T-helper 1 cell treated with Interleukin-12 subunit alpha and Interleukin-12 subunit beta and Interleukin-4 antibody, amounts not matched to agents 30 ng/mL and 1 ng/mL, for 36 hours (primary cell): Measurements from ENCODE around the gene DTNA. TPM values are rescaled to one million over a fixed set of nuclear protein-coding genes. Genes with fewer than 3 reads are reported as not detected.
"Not testable (repeated sequence)": the region's sequence is repeated elsewhere in the genome, so short reads cannot be mapped to it uniquely, and the experiment has no call there.

Source experiments
- intact Hi-C: fragments of 100-400 bp; cut with micrococcal nuclease; formaldehyde crosslinking; loops from one replicate; pipeline ENCODE4 v1.15.1; 2024
- total RNA-seq: library from RNA; stranded (reverse); gene quantifications from 2 replicates; pipeline ENCODE4 v1.2.3, GENCODE V29; 2022

Gene DTNA
- total RNA-seq: 0.05 and 0.24 TPM in 2 replicates

GRCh38 chr18:34709750-34710441 is at the start of gene DTNA:
Gene DTNA, plus strand, starts transcription at chr18:34710298. Its CDS starts 45,679 bp downstream, at chr18:34755977.
- intact Hi-C loops: no loop called here

- intact Hi-C loops: no loop called here
These were observed 49.5 kb upstream of the DTNA start for GRCh38 chr18:34660572-34660971.

- intact Hi-C loops: loop anchor here (1.0 kb wide), 1 partner anchor 127 kb away; no protein-coding TSS in a partner anchor
These were observed 48.5 kb upstream of the DTNA start for GRCh38 chr18:34661464-34662087.

GRCh38 chr18:34676816-34677574 is 33.1 kb upstream of the DTNA start:
- intact Hi-C loops: no loop called here

- intact Hi-C loops: not testable (repeated sequence)
These were observed 20.3 kb upstream of the DTNA start for GRCh38 chr18:34689750-34690149.

GRCh38 chr18:34691614-34692013 is 18.5 kb upstream of the DTNA start:
- intact Hi-C loops: no loop called here

GRCh38 chr18:34694591-34695165 is 15.4 kb upstream of the DTNA start:
- intact Hi-C loops: no loop called here

- intact Hi-C loops: no loop called here
These were observed 14.8 kb upstream of the DTNA start for GRCh38 chr18:34695310-34695709.

- intact Hi-C loops: no loop called here
These were observed 13.4 kb upstream of the DTNA start for GRCh38 chr18:34696671-34697070.

GRCh38 chr18:34697233-34697632 is 12.9 kb upstream of the DTNA start:
- intact Hi-C loops: no loop called here

- intact Hi-C loops: no loop called here
These were observed 12.2 kb upstream of the DTNA start for GRCh38 chr18:34697891-34698290.

- intact Hi-C loops: no loop called here
These were observed 8.2 kb upstream of the DTNA start for GRCh38 chr18:34701911-34702310.

- intact Hi-C loops: no loop called here
These were observed 7.3 kb upstream of the DTNA start for GRCh38 chr18:34702814-34703213.

GRCh38 chr18:34704074-34704473 is 6.0 kb upstream of the DTNA start:
- intact Hi-C loops: no loop called here

- intact Hi-C loops: no loop called here
These were observed 5.3 kb upstream of the DTNA start for GRCh38 chr18:34704823-34705222.

GRCh38 chr18:34707670-34708069 is 2.4 kb upstream of the DTNA start:
- intact Hi-C loops: no loop called here

GRCh38 chr18:34709104-34709503 is 994 bp upstream of the DTNA start:
- intact Hi-C loops: no loop called here

- intact Hi-C loops: no loop called here
These were observed 388 bp downstream of the DTNA start for GRCh38 chr18:34710458-34710914.

- intact Hi-C loops: no loop called here
These were observed 836 bp downstream of the DTNA start for GRCh38 chr18:34710934-34711333.

GRCh38 chr18:34716111-34716510 is 6.0 kb downstream of the DTNA start:
- intact Hi-C loops: not testable (repeated sequence)

- intact Hi-C loops: no loop called here
These were observed 8.5 kb downstream of the DTNA start for GRCh38 chr18:34718610-34719009.

GRCh38 chr18:34720220-34720619 is 10.1 kb downstream of the DTNA start:
- intact Hi-C loops: no loop called here
